ENCODE data around the gene HERC5. TPM values are rescaled to one million over a fixed set of nuclear protein-coding genes. Genes with fewer than 3 reads are reported as not detected.

The HERC5 gene
- total and polyA plus RNA-seq, 3 experiments from 2014 or later = 7.0 to 14.3 (median 8.3) TPM

GRCh38 chr4:88448889-88449288, 8.0 kb upstream of the HERC5 start:
- H3K9me3 Mint-ChIP-seq = peaks cover 0 to 2% (median 0%) of the 10 kb centered on the region in 5 donors
- peaks cover 0 to 9% (median 3%) of the 10 kb centered on the region in 3 donors for H3K4me1 Mint-ChIP-seq
- ChIA-PET CTCF (interaction anchor here (1.4 to 2.2 kb wide), 2 partner anchors 8 to 15 kb away, joined by 4 to 7 read pairs; partner anchors contain the start of gene HERC5), POLR2A (interaction anchor here (1.6 kb wide), 1 partner anchor 8 kb away, joined by 3 read pairs; the partner anchor contains the start of gene HERC5)
- Histone ChIP-seq H3K4me3 (ENCODE audit: low read length) (no peak overlapping the region), H3K9me3 (ENCODE audit: low read length) (no peaks in the 10 kb centered on the region), H3K4me1 (ENCODE audit: insufficient read depth, low read length) (no peaks in the 10 kb centered on the region), H3K27ac (ENCODE audit: low read depth, low read length) (no peak overlapping the region), H3K36me3 (ENCODE audit: insufficient read depth, low read length) (no peaks in the 10 kb centered on the region), H3K27me3 (ENCODE audit: insufficient read depth, low read length, poor library complexity, severe bottlenecking) (no peaks in the 10 kb centered on the region)
- H3K27me3 Mint-ChIP-seq = no peaks in the 10 kb centered on the region
- DNase-seq = no peak
- H3K27ac Mint-ChIP-seq = no peak overlapping the region
- peaks cover 0 to 4% (median 1%) of the 10 kb centered on the region in 3 donors for H3K36me3 Mint-ChIP-seq
- no peak overlapping the region for H3K4me3 Mint-ChIP-seq

- no peaks in the 10 kb centered on the region for H3K27me3 Mint-ChIP-seq
- no peak overlapping the region for H3K27ac Mint-ChIP-seq
- Histone ChIP-seq H3K36me3 (ENCODE audit: insufficient read depth, low read length) (no peaks in the 10 kb centered on the region), H3K27me3 (ENCODE audit: insufficient read depth, low read length, poor library complexity, severe bottlenecking) (no peaks in the 10 kb centered on the region), H3K27ac (ENCODE audit: low read depth, low read length) (no peak overlapping the region), H3K9me3 (ENCODE audit: low read length) (no peaks in the 10 kb centered on the region), H3K4me3 (ENCODE audit: low read length) (no peak overlapping the region), H3K4me1 (ENCODE audit: insufficient read depth, low read length) (no peaks in the 10 kb centered on the region)
- ChIA-PET CTCF (no interaction called here), POLR2A (interaction anchor here (1.6 kb wide), 1 partner anchor 8 kb away, joined by 3 read pairs; the partner anchor contains the start of gene HERC5)
- peaks cover 0 to 9% (median 3%) of the 10 kb centered on the region in 3 donors for H3K4me1 Mint-ChIP-seq
- peaks cover 0 to 2% (median 0%) of the 10 kb centered on the region in 5 donors for H3K9me3 Mint-ChIP-seq
- H3K36me3 Mint-ChIP-seq = peaks cover 0 to 4% (median 1%) of the 10 kb centered on the region in 3 donors
- no peak overlapping the region for H3K4me3 Mint-ChIP-seq
- no peak for DNase-seq
Measured at GRCh38 chr4:88449290-88449689, 7.6 kb upstream of the HERC5 start.

GRCh38 chr4:88451205-88451604, 5.7 kb upstream of the HERC5 start:
- peaks cover 4% of the 10 kb centered on the region for H3K4me1 ChIP-seq (ENCODE audit: insufficient read depth, low read length)
- no peaks in the 10 kb centered on the region for H3K36me3 ChIP-seq (ENCODE audit: insufficient read depth, low read length)
- H3K4me3 Mint-ChIP-seq = no peak overlapping the region
- POLR2A ChIA-PET = no interaction called here
- no peak overlapping the region for H3K27ac ChIP-seq (ENCODE audit: low read depth, low read length)
- H3K9me3 ChIP-seq (ENCODE audit: low read length) = no peaks in the 10 kb centered on the region
- H3K27ac Mint-ChIP-seq = peak overlapping the region in 1 of 8 donors; percentile 57
- CTCF ChIA-PET = interaction anchor here (0.7 kb wide), 1 partner anchor 64 kb away, joined by 3 read pairs; no protein-coding TSS in a partner anchor
- H3K36me3 Mint-ChIP-seq = peaks cover 0 to 4% (median 3%) of the 10 kb centered on the region in 3 donors
- H3K27me3 ChIP-seq (ENCODE audit: insufficient read depth, low read length, poor library complexity, severe bottlenecking) = no peaks in the 10 kb centered on the region
- no peak overlapping the region for H3K4me3 ChIP-seq (ENCODE audit: low read length)
- DNase-seq = no peak
- H3K27me3 Mint-ChIP-seq = no peaks in the 10 kb centered on the region
- peaks cover 8 to 26% (median 8%) of the 10 kb centered on the region in 3 donors for H3K4me1 Mint-ChIP-seq
- H3K9me3 Mint-ChIP-seq = peaks cover 0 to 2% (median 0%) of the 10 kb centered on the region in 5 donors

GRCh38 chr4:88452912-88453311, 4.0 kb upstream of the HERC5 start:
- POLR2A ChIA-PET = no interaction called here
- peaks cover 0 to 12% (median 5%) of the 10 kb centered on the region in 3 donors for H3K36me3 Mint-ChIP-seq
- no peaks in the 10 kb centered on the region for H3K36me3 ChIP-seq (ENCODE audit: insufficient read depth, low read length)
- DNase-seq = no peak
- H3K27ac Mint-ChIP-seq = no peak overlapping the region
- CTCF ChIA-PET = no interaction called here
- no peak overlapping the region for H3K4me3 ChIP-seq (ENCODE audit: low read length)
- no peak overlapping the region for H3K4me3 Mint-ChIP-seq
- peaks cover 13 to 39% (median 16%) of the 10 kb centered on the region in 3 donors for H3K4me1 Mint-ChIP-seq
- peaks cover 0 to 2% (median 0%) of the 10 kb centered on the region in 5 donors for H3K9me3 Mint-ChIP-seq
- no peaks in the 10 kb centered on the region for H3K27me3 Mint-ChIP-seq
- H3K27me3 ChIP-seq (ENCODE audit: insufficient read depth, low read length, poor library complexity, severe bottlenecking) = no peaks in the 10 kb centered on the region
- H3K4me1 ChIP-seq (ENCODE audit: insufficient read depth, low read length) = peaks cover 8% of the 10 kb centered on the region
- no peak overlapping the region for H3K27ac ChIP-seq (ENCODE audit: low read depth, low read length)
- H3K9me3 ChIP-seq (ENCODE audit: low read length) = no peaks in the 10 kb centered on the region

- H3K4me1 ChIP-seq (ENCODE audit: insufficient read depth, low read length) = peaks cover 16% of the 10 kb centered on the region
- peaks cover 31 to 64% (median 36%) of the 10 kb centered on the region in 3 donors for H3K4me1 Mint-ChIP-seq
- peak overlapping the region; percentile 97 for H3K4me3 ChIP-seq (ENCODE audit: low read length)
- POLR2A ChIA-PET = interaction anchor here (0.6 to 3.4 kb wide), 11 partner anchors 8 to 238 kb away, joined by 3 to 71 read pairs (median 4); partner anchors contain the start of genes HERC6 and PPM1K
- peak in 3 of 5 donors; percentile 35 to 69 (median 46) for DNase-seq
- H3K4me3 Mint-ChIP-seq = peak overlapping the region; percentile 95 to 100 (median 98)
- H3K27ac ChIP-seq (ENCODE audit: low read depth, low read length) = peak overlapping the region; percentile 64
- H3K9me3 ChIP-seq (ENCODE audit: low read length) = no peaks in the 10 kb centered on the region
- no peaks in the 10 kb centered on the region for H3K27me3 Mint-ChIP-seq
- peaks cover 0 to 2% (median 0%) of the 10 kb centered on the region in 5 donors for H3K9me3 Mint-ChIP-seq
- H3K27me3 ChIP-seq (ENCODE audit: insufficient read depth, low read length, poor library complexity, severe bottlenecking) = no peaks in the 10 kb centered on the region
- peaks cover 0 to 24% (median 7%) of the 10 kb centered on the region in 3 donors for H3K36me3 Mint-ChIP-seq
- peak overlapping the region; percentile 82 to 100 (median 92) for H3K27ac Mint-ChIP-seq
- H3K36me3 ChIP-seq (ENCODE audit: insufficient read depth, low read length) = no peaks in the 10 kb centered on the region
- CTCF ChIA-PET = interaction anchor here (0.8 to 3.1 kb wide), 10 partner anchors 10 to 238 kb away, joined by 3 to 24 read pairs (median 6); partner anchors contain the start of genes HERC6 and PPM1K
Measured at GRCh38 chr4:88457307-88458103, 586 bp downstream of the HERC5 start.

- peak overlapping the region; percentile 95 to 100 (median 98) for H3K4me3 Mint-ChIP-seq
- POLR2A ChIA-PET = interaction anchor here (0.6 to 3.4 kb wide), 3 partner anchors 79 to 174 kb away, joined by 3 to 71 read pairs (median 25); partner anchors contain the start of genes HERC6 and PPM1K
- Histone ChIP-seq H3K9me3 (ENCODE audit: low read length) (no peaks in the 10 kb centered on the region), H3K4me1 (ENCODE audit: insufficient read depth, low read length) (peaks cover 16% of the 10 kb centered on the region), H3K36me3 (ENCODE audit: insufficient read depth, low read length) (no peaks in the 10 kb centered on the region), H3K27ac (ENCODE audit: low read depth, low read length) (no peak overlapping the region), H3K4me3 (ENCODE audit: low read length) (peak overlapping the region; percentile 97), H3K27me3 (ENCODE audit: insufficient read depth, low read length, poor library complexity, severe bottlenecking) (no peaks in the 10 kb centered on the region)
- H3K27me3 Mint-ChIP-seq = no peaks in the 10 kb centered on the region
- H3K9me3 Mint-ChIP-seq = peaks cover 0 to 2% (median 0%) of the 10 kb centered on the region in 5 donors
- DNase-seq = no peak
- H3K36me3 Mint-ChIP-seq = peaks cover 0 to 30% (median 9%) of the 10 kb centered on the region in 3 donors
- peak overlapping the region in 7 of 8 donors; percentile 8 to 86 (median 71) for H3K27ac Mint-ChIP-seq
- CTCF ChIA-PET = interaction anchor here (2.0 to 3.1 kb wide), 3 partner anchors 20 to 173 kb away, joined by 11 to 24 read pairs (median 18); partner anchors contain the start of genes HERC6 and PPM1K
- H3K4me1 Mint-ChIP-seq = peaks cover 31 to 67% (median 36%) of the 10 kb centered on the region in 3 donors
Measured at GRCh38 chr4:88458104-88458740, 1.3 kb downstream of the HERC5 start.

- Histone ChIP-seq H3K9me3 (ENCODE audit: low read length) (no peaks in the 10 kb centered on the region), H3K36me3 (ENCODE audit: insufficient read depth, low read length) (peaks cover 4% of the 10 kb centered on the region), H3K27ac (ENCODE audit: low read depth, low read length) (no peak overlapping the region), H3K27me3 (ENCODE audit: insufficient read depth, low read length, poor library complexity, severe bottlenecking) (no peaks in the 10 kb centered on the region), H3K4me1 (ENCODE audit: insufficient read depth, low read length) (no peaks in the 10 kb centered on the region), H3K4me3 (ENCODE audit: low read length) (no peak overlapping the region)
- Mint-ChIP-seq H3K4me1 (peaks cover 14 to 24% (median 15%) of the 10 kb centered on the region in 3 donors), H3K36me3 (peaks cover 19 to 73% (median 30%) of the 10 kb centered on the region in 3 donors), H3K27me3 (no peaks in the 10 kb centered on the region), H3K9me3 (no peaks in the 10 kb centered on the region), H3K27ac (peak overlapping the region in 5 of 8 donors; percentile 0 to 91 (median 12)), H3K4me3 (no peak overlapping the region)
- POLR2A ChIA-PET = interaction anchor here (1.0 kb wide), 1 partner anchor 9 kb away, joined by 3 read pairs; the partner anchor contains the start of gene HERC5
- CTCF ChIA-PET = no interaction called here
- no peak for DNase-seq
Measured at GRCh38 chr4:88465653-88466192, 8.8 kb downstream of the HERC5 start.

Measured in CD8-positive, alpha-beta memory T cell (primary cell).